GM23338 (cell line): ENCODE measurements around the gene CCNQ. TPM values are rescaled to one million over a fixed set of nuclear protein-coding genes. Genes with fewer than 3 reads are reported as not detected.

Source experiments
- ATAC-seq: fragments of 200-7000 bp; cut with Tn5 transposase; 3 replicates; pipeline ENCODE4 v1.9.1; 2020
- DNase-seq: peaks from one replicate; pipeline ENCODE4 v3.0.0-alpha.2; 2015; ENCODE audit warnings: low spot score
- H2AFZ ChIP-seq: fragments of 200-600 bp; sonication (generic); 2 replicates; pipeline ENCODE4 v1.8.0; 2016; ENCODE audit warnings: antibody characterized with exemption, mild to moderate bottlenecking, moderate library complexity
- H3F3A ChIP-seq: fragments of 200-600 bp; sonication (generic); replicated peaks from 2 replicates; pipeline ENCODE4 v1.8.0; 2017; ENCODE audit warnings: antibody characterized with exemption, mixed run types, low read depth
- H3K27ac ChIP-seq: fragments of 200-600 bp; sonication (generic); 2 replicates; pipeline ENCODE4 v1.6.1; 2016; ENCODE audit warnings: low read depth
- H3K27me3 ChIP-seq: fragments of 200-600 bp; sonication (generic); 2 replicates; pipeline ENCODE4 v1.8.0; 2016; ENCODE audit warnings: mild to moderate bottlenecking, mixed run types, moderate library complexity; ENCODE audit not compliant: insufficient read depth
- H3K36me3 ChIP-seq: fragments of 200-600 bp; sonication (generic); 2 replicates; pipeline ENCODE4 v1.8.0; 2016; ENCODE audit warnings: mild to moderate bottlenecking; ENCODE audit not compliant: insufficient read depth
- H3K4me1 ChIP-seq: fragments of 200-600 bp; sonication (generic); 2 replicates; pipeline ENCODE4 v1.8.0; 2016; ENCODE audit warnings: mild to moderate bottlenecking, moderate library complexity; ENCODE audit not compliant: insufficient read depth
- H3K4me2 ChIP-seq: fragments of 200-600 bp; sonication (generic); 2 replicates; pipeline ENCODE4 v1.7.1; 2017; ENCODE audit warnings: mixed run types
- H3K4me3 ChIP-seq: fragments of 200-600 bp; sonication (generic); 2 replicates; pipeline ENCODE4 v1.6.1; 2016; ENCODE audit warnings: mixed run types
- H3K79me2 ChIP-seq: fragments of 200-600 bp; sonication (generic); replicated peaks from 2 replicates; pipeline ENCODE4 v1.8.0; 2017; ENCODE audit warnings: mild to moderate bottlenecking; ENCODE audit not compliant: insufficient read depth
- H3K9me2 ChIP-seq: fragments of 200-600 bp; sonication (generic); 2 replicates; pipeline ENCODE4 v1.8.0; 2017; ENCODE audit not compliant: insufficient read depth
- H4K20me1 ChIP-seq: fragments of 200-600 bp; sonication (generic); replicated peaks from 2 replicates; pipeline ENCODE4 v1.8.0; 2017; ENCODE audit warnings: mild to moderate bottlenecking; ENCODE audit not compliant: insufficient read depth
- H3K27ac Mint-ChIP-seq: 2 replicates; pipeline ENCODE4 v1.8.0; 2020; ENCODE audit warnings: inconsistent platforms, mild to moderate bottlenecking, moderate library complexity, mixed read lengths
- H3K27me3 Mint-ChIP-seq: 3 replicates; pipeline ENCODE4 v1.8.0; 2022; ENCODE audit warnings: low read depth, mild to moderate bottlenecking, moderate library complexity, mixed read lengths, inconsistent platforms; ENCODE audit not compliant: insufficient read depth, poor library complexity
- H3K36me3 Mint-ChIP-seq: 3 replicates; pipeline ENCODE4 v1.8.0; 2021; ENCODE audit warnings: low read depth, mild to moderate bottlenecking, inconsistent platforms, moderate library complexity, mixed read lengths
- H3K4me1 Mint-ChIP-seq: 3 replicates; pipeline ENCODE4 v1.8.0; 2020; ENCODE audit warnings: mild to moderate bottlenecking, inconsistent platforms, mixed read lengths
- H3K4me3 Mint-ChIP-seq: 3 replicates; pipeline ENCODE4 v1.8.0; 2021; ENCODE audit warnings: moderate library complexity, mild to moderate bottlenecking, inconsistent platforms, mixed read lengths
- H3K9me3 Mint-ChIP-seq: 3 replicates; pipeline ENCODE4 v1.8.0; 2020; ENCODE audit warnings: moderate library complexity, mild to moderate bottlenecking, inconsistent platforms, mixed read lengths
- CREB1 ChIP-seq: fragments of 250-450 bp; sonication (Bioruptor Pico); IDR thresholded peaks from 2 replicates; pipeline ENCODE4 v1.5.0; 2020; ENCODE audit warnings: low read depth, mild to moderate bottlenecking, moderate library complexity
- EZH2phosphoT487 ChIP-seq: fragments of 200-600 bp; sonication (generic); IDR thresholded peaks from one replicate; pipeline ENCODE4 v1.8.1; 2018; ENCODE audit warnings: antibody characterized with exemption; ENCODE audit not compliant: unreplicated experiment
- JUNB ChIP-seq: IDR thresholded peaks from one replicate; pipeline ENCODE4 v1.6.1; 2016; ENCODE audit warnings: antibody characterized with exemption; ENCODE audit not compliant: unreplicated experiment
- NANOG ChIP-seq: IDR thresholded peaks from 2 replicates; pipeline ENCODE4 v1.6.1; 2016; ENCODE audit warnings: antibody characterized with exemption, borderline replicate concordance
- ZNF114 ChIP-seq: fragments of 250-450 bp; sonication (Bioruptor Pico); IDR thresholded peaks from 2 replicates; pipeline ENCODE4 v1.5.0; 2020; ENCODE audit warnings: mild to moderate bottlenecking, moderate library complexity
- ZNF331 ChIP-seq: fragments of 250-450 bp; sonication (Bioruptor Pico); IDR thresholded peaks from 2 replicates; pipeline ENCODE4 v1.5.0; 2020; ENCODE audit warnings: low read depth, mild to moderate bottlenecking, moderate library complexity
- ZNF462 ChIP-seq: fragments of 250-450 bp; sonication (Bioruptor Pico); IDR thresholded peaks from 2 replicates; pipeline ENCODE4 v1.5.0; 2020; ENCODE audit warnings: mild to moderate bottlenecking, moderate library complexity
- polyA plus RNA-seq: library from polyadenylated mRNA; unstranded; fragments of >200 nt; fragmentation: Nextera tagmentation; extraction: Ambion mirVana; gene quantifications from 2 replicates; pipeline ENCODE4 v1.2.1, GENCODE V29; 2016
- total RNA-seq: library from RNA; depleted of rRNA; stranded (reverse); fragments of >200 nt; shearing (Covaris generic); gene quantifications from 2 replicates; pipeline ENCODE4 v1.2.3, GENCODE V29; 2014
- TF ChIP-seq, protein P1 (sequence below): IDR thresholded peaks from one replicate; pipeline ENCODE4 v1.6.1; 2018; ENCODE audit warnings: antibody characterized with exemption; ENCODE audit not compliant: unreplicated experiment
- TF ChIP-seq, protein P2 (sequence below): IDR thresholded peaks from 2 replicates; pipeline ENCODE4 v1.6.1; 2016; ENCODE audit warnings: antibody characterized with exemption

CCNQ gene
- total and polyA plus RNA-seq, 2 experiments from 2014 or later, result 19.4 to 30.2 TPM

- peak overlapping the region; percentile 48 for H3K4me3 ChIP-seq
- H3K36me3 ChIP-seq, result no peaks in the 10 kb centered on the region
- Mint-ChIP-seq H3K4me3 (peak overlapping the region; percentile 62), H3K9me3 (no peaks in the 10 kb centered on the region; the same call in 2 of the 3 replicates), H3K27ac (no peak overlapping the region), H3K27me3 (peaks cover 57% of the 10 kb centered on the region), H3K4me1 (peaks cover 8% of the 10 kb centered on the region; the same call in 2 of the 3 replicates), H3K36me3 (no peaks in the 10 kb centered on the region)
- DNase-seq (peak; percentile 18), ATAC-seq (no peak)
- peaks cover 72% of the 10 kb centered on the region for H3K27me3 ChIP-seq
- H2AFZ ChIP-seq, result no peak overlapping the region; the same call in 1 of the 2 replicates
- no peaks in the 10 kb centered on the region for H4K20me1 ChIP-seq
- no peaks in the 10 kb centered on the region for H3K9me2 ChIP-seq
- 0 out of 2 replicates have a peak overlapping the region, but pooled peaks have one; percentile 75 for H3K4me2 ChIP-seq
- H3K27ac ChIP-seq, result no peak overlapping the region
- H3K4me1 ChIP-seq, result no peaks in the 10 kb centered on the region; the same call in 1 of the 2 replicates
- TF ChIP-seq ZNF331 (CRISPR knock-in tag), result no peak
- TF ChIP-seq, protein P1, sequence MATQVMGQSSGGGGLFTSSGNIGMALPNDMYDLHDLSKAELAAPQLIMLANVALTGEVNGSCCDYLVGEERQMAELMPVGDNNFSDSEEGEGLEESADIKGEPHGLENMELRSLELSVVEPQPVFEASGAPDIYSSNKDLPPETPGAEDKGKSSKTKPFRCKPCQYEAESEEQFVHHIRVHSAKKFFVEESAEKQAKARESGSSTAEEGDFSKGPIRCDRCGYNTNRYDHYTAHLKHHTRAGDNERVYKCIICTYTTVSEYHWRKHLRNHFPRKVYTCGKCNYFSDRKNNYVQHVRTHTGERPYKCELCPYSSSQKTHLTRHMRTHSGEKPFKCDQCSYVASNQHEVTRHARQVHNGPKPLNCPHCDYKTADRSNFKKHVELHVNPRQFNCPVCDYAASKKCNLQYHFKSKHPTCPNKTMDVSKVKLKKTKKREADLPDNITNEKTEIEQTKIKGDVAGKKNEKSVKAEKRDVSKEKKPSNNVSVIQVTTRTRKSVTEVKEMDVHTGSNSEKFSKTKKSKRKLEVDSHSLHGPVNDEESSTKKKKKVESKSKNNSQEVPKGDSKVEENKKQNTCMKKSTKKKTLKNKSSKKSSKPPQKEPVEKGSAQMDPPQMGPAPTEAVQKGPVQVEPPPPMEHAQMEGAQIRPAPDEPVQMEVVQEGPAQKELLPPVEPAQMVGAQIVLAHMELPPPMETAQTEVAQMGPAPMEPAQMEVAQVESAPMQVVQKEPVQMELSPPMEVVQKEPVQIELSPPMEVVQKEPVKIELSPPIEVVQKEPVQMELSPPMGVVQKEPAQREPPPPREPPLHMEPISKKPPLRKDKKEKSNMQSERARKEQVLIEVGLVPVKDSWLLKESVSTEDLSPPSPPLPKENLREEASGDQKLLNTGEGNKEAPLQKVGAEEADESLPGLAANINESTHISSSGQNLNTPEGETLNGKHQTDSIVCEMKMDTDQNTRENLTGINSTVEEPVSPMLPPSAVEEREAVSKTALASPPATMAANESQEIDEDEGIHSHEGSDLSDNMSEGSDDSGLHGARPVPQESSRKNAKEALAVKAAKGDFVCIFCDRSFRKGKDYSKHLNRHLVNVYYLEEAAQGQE, result no peak
- TF ChIP-seq JUNB, result no peak
- TF ChIP-seq CREB1 (CRISPR knock-in tag), result no peak
- TF ChIP-seq NANOG, result no peak
- no peak for TF ChIP-seq EZH2phosphoT487
- TF ChIP-seq ZNF462 (CRISPR knock-in tag), result no peak
- TF ChIP-seq, protein P2, sequence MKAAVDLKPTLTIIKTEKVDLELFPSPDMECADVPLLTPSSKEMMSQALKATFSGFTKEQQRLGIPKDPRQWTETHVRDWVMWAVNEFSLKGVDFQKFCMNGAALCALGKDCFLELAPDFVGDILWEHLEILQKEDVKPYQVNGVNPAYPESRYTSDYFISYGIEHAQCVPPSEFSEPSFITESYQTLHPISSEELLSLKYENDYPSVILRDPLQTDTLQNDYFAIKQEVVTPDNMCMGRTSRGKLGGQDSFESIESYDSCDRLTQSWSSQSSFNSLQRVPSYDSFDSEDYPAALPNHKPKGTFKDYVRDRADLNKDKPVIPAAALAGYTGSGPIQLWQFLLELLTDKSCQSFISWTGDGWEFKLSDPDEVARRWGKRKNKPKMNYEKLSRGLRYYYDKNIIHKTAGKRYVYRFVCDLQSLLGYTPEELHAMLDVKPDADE, result no peak
- no peak for TF ChIP-seq ZNF114 (CRISPR knock-in tag)
- no peaks in the 10 kb centered on the region for H3F3A ChIP-seq
- no peaks in the 10 kb centered on the region for H3K79me2 ChIP-seq
These were observed 43.9 kb upstream of the CCNQ start for GRCh38 chrX:153642655-153643430.
